Measurements from ENCODE around the gene NRCAM. TPM values are rescaled to one million over a fixed set of nuclear protein-coding genes. Genes with fewer than 3 reads are reported as not detected.

The NRCAM gene
- total RNA-seq, 1 donor from 2014 or later, result 9.3 TPM

DNA sequence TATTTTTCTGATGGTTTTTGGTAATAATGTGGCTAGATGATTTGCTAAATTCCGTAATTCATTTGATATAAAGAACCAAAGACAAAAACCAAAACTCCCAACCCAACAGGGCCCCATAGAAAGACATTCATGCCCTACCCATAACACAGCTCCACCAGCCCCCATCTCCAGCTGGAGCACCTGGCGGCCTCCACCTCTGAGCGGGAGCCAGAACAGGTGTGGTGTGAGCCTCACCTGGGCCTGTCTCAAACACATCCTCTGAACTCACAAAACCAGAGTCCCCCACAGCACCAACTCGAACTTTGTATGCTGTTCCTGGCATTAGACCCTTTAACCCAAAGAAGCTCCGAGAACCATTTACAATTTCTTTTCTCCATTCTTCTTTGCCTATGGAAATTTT is 289.5 kb downstream of the NRCAM start:
- DNase-seq (ENCODE audit: low read depth) (no peak), FAIRE-seq (no peak)
- Histone ChIP-seq H3K9me3 (ENCODE audit: insufficient read depth, low read depth, low read length) (no peaks in the 10 kb centered on the region), H3K4me2 (ENCODE audit: low read length) (no peak overlapping the region), H2AFZ (ENCODE audit: low read depth, low read length) (no peak overlapping the region), H3K27me3 (ENCODE audit: insufficient read depth, low read length) (no peaks in the 10 kb centered on the region), H3K79me2 (ENCODE audit: insufficient read depth, low read length) (no peaks in the 10 kb centered on the region), H4K20me1 (ENCODE audit: insufficient read depth, low read length) (no peaks in the 10 kb centered on the region), H3K9ac (ENCODE audit: low read length) (no peak overlapping the region), H3K36me3 (ENCODE audit: insufficient read depth, low read length) (no peaks in the 10 kb centered on the region), H3K4me1 (ENCODE audit: insufficient read depth, low read length) (peaks cover 2% of the 10 kb centered on the region), H3K27ac (ENCODE audit: low read depth, low read length) (no peak overlapping the region), H3K4me3 (ENCODE audit: insufficient read depth, low read depth, low read length) (no peak overlapping the region)
- no peaks in the 10 kb centered on the region for H3K4me1 Mint-ChIP-seq (ENCODE audit: low read depth, unreplicated experiment)
- no peak overlapping the region for H3K4me3 Mint-ChIP-seq (ENCODE audit: unreplicated experiment)
- H3K9me3 Mint-ChIP-seq (ENCODE audit: unreplicated experiment), result no peaks in the 10 kb centered on the region
- no peak for TF ChIP-seq EZH2 (IDR thresholded peaks at IDR 0.05; ENCODE audit: insufficient read depth, low read length)
- TF ChIP-seq, protein P1, sequence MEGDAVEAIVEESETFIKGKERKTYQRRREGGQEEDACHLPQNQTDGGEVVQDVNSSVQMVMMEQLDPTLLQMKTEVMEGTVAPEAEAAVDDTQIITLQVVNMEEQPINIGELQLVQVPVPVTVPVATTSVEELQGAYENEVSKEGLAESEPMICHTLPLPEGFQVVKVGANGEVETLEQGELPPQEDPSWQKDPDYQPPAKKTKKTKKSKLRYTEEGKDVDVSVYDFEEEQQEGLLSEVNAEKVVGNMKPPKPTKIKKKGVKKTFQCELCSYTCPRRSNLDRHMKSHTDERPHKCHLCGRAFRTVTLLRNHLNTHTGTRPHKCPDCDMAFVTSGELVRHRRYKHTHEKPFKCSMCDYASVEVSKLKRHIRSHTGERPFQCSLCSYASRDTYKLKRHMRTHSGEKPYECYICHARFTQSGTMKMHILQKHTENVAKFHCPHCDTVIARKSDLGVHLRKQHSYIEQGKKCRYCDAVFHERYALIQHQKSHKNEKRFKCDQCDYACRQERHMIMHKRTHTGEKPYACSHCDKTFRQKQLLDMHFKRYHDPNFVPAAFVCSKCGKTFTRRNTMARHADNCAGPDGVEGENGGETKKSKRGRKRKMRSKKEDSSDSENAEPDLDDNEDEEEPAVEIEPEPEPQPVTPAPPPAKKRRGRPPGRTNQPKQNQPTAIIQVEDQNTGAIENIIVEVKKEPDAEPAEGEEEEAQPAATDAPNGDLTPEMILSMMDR (IDR thresholded peaks at IDR 0.05; ENCODE audit: insufficient read depth, low read depth, low read length), result no peak
- no peaks in the 10 kb centered on the region for H3K27me3 Mint-ChIP-seq (ENCODE audit: low read depth, unreplicated experiment)
- H3K27ac Mint-ChIP-seq (ENCODE audit: unreplicated experiment), result no peak overlapping the region
- H3K36me3 Mint-ChIP-seq (ENCODE audit: low read depth, unreplicated experiment), result no peaks in the 10 kb centered on the region

DNA sequence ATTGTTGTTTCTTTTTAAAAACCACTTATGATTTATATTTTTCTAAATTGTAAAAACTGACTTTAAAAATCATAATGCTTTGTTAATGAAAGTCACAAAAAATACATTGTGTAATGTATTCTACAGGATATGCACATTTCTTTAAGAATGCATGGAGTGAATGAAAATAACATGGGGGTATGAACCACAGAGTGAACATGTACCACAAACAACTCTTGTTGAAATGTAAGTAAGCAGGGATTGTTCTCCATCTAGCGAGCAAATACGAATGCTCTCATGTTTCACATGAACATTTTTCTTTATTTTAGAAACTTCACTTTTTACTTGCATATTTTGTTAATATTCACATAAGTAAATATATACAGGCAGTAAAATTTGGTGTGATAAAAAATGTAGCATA is 290.5 kb downstream of the NRCAM start:
- no peaks in the 10 kb centered on the region for H4K20me1 ChIP-seq (ENCODE audit: insufficient read depth, low read length)
- no peaks in the 10 kb centered on the region for H3K79me2 ChIP-seq (ENCODE audit: insufficient read depth, low read length)
- no peak overlapping the region for H3K27ac ChIP-seq (ENCODE audit: low read depth, low read length)
- H3K4me2 ChIP-seq (ENCODE audit: low read length), result no peak overlapping the region
- H3K4me1 ChIP-seq (ENCODE audit: insufficient read depth, low read length), result peaks cover 2% of the 10 kb centered on the region
- H3K4me3 ChIP-seq (ENCODE audit: insufficient read depth, low read depth, low read length), result no peak overlapping the region
- Mint-ChIP-seq H3K27ac (ENCODE audit: unreplicated experiment) (no peak overlapping the region), H3K36me3 (ENCODE audit: low read depth, unreplicated experiment) (no peaks in the 10 kb centered on the region), H3K27me3 (ENCODE audit: low read depth, unreplicated experiment) (no peaks in the 10 kb centered on the region), H3K4me3 (ENCODE audit: unreplicated experiment) (no peak overlapping the region), H3K9me3 (ENCODE audit: unreplicated experiment) (no peaks in the 10 kb centered on the region), H3K4me1 (ENCODE audit: low read depth, unreplicated experiment) (no peaks in the 10 kb centered on the region)
- no peak overlapping the region for H2AFZ ChIP-seq (ENCODE audit: low read depth, low read length)
- DNase-seq (ENCODE audit: low read depth), result no peak
- no peaks in the 10 kb centered on the region for H3K36me3 ChIP-seq (ENCODE audit: insufficient read depth, low read length)
- no peaks in the 10 kb centered on the region for H3K9me3 ChIP-seq (ENCODE audit: insufficient read depth, low read depth, low read length)
- H3K9ac ChIP-seq (ENCODE audit: low read length), result no peak overlapping the region
- FAIRE-seq, result no peak
- TF ChIP-seq, protein P1 (IDR thresholded peaks at IDR 0.05; ENCODE audit: insufficient read depth, low read depth, low read length), result no peak
- H3K27me3 ChIP-seq (ENCODE audit: insufficient read depth, low read length), result no peaks in the 10 kb centered on the region

DNA sequence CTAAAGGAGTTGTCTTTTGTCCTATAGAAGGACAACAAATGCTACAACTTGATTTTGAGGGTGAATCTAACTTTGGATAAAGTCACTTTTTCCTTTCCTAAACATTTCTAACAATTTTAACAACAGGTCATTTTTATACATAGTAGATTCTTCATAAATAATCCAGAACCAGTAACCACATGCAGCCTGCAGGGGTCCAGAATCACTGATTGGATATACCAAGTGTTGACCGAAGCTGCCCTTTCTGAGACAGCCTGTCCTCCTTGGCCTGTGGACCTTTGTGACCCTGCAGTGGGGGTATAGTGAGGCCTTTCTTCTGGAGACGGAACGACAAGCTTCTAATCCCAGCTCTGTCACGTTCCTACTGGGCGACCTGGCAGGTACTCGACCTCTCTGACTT is 291.3 kb downstream of the NRCAM start:
- no peaks in the 10 kb centered on the region for H4K20me1 ChIP-seq (ENCODE audit: insufficient read depth, low read length)
- no peaks in the 10 kb centered on the region for H3K36me3 ChIP-seq (ENCODE audit: insufficient read depth, low read length)
- no peak for DNase-seq (ENCODE audit: low read depth)
- H3K27me3 ChIP-seq (ENCODE audit: insufficient read depth, low read length), result no peaks in the 10 kb centered on the region
- FAIRE-seq, result no peak
- H3K79me2 ChIP-seq (ENCODE audit: insufficient read depth, low read length), result no peaks in the 10 kb centered on the region
- no peaks in the 10 kb centered on the region for H3K36me3 Mint-ChIP-seq (ENCODE audit: low read depth, unreplicated experiment)
- H3K9me3 Mint-ChIP-seq (ENCODE audit: unreplicated experiment), result no peaks in the 10 kb centered on the region
- H3K4me1 Mint-ChIP-seq (ENCODE audit: low read depth, unreplicated experiment), result no peaks in the 10 kb centered on the region
- TF ChIP-seq, protein P1 (IDR thresholded peaks at IDR 0.05; ENCODE audit: insufficient read depth, low read depth, low read length), result no peak
- no peak for TF ChIP-seq EZH2 (IDR thresholded peaks at IDR 0.05; ENCODE audit: insufficient read depth, low read length)
- no peak overlapping the region for H3K27ac Mint-ChIP-seq (ENCODE audit: unreplicated experiment)
- H3K4me2 ChIP-seq (ENCODE audit: low read length), result no peak overlapping the region
- H3K4me1 ChIP-seq (ENCODE audit: insufficient read depth, low read length), result peaks cover 2% of the 10 kb centered on the region
- H3K4me3 Mint-ChIP-seq (ENCODE audit: unreplicated experiment), result no peak overlapping the region
- H3K9ac ChIP-seq (ENCODE audit: low read length), result no peak overlapping the region
- no peak overlapping the region for H2AFZ ChIP-seq (ENCODE audit: low read depth, low read length)
- no peak overlapping the region for H3K27ac ChIP-seq (ENCODE audit: low read depth, low read length)
- H3K4me3 ChIP-seq (ENCODE audit: insufficient read depth, low read depth, low read length), result no peak overlapping the region
- no peaks in the 10 kb centered on the region for H3K27me3 Mint-ChIP-seq (ENCODE audit: low read depth, unreplicated experiment)
- no peaks in the 10 kb centered on the region for H3K9me3 ChIP-seq (ENCODE audit: insufficient read depth, low read depth, low read length)
